ENCODE data around the gene NOP58. TPM values are rescaled to one million over a fixed set of nuclear protein-coding genes. Genes with fewer than 3 reads are reported as not detected.
"Not testable (repeated sequence)": the region's sequence is repeated elsewhere in the genome, so short reads cannot be mapped to it uniquely, and the experiment has no call there.

The NOP58 gene
- 137 TPM for polyA plus RNA-seq (ENCODE audit: insufficient read length)
- long read RNA-seq, donor 1, transcript NOP58-206 (4 exons, 599 nt), result major isoform, 8 of 53 reads
- long read RNA-seq, donor 1, partial matches to known transcripts, result 42 of 53 reads
- long read RNA-seq, donor 1, other reads (novel, unspliced or antisense), result 0 of 53 reads
- long read RNA-seq, donor 2, transcript NOP58-206 (4 exons, 599 nt), result major isoform, 9 of 91 reads
- long read RNA-seq, donor 2, partial matches to known transcripts, result 78 of 91 reads
- long read RNA-seq, donor 2, other reads (novel, unspliced or antisense), result 0 of 91 reads
- long read RNA-seq, donor 3, transcript NOP58-201 (15 exons, 2,046 nt), result minor isoform, 5 of 73 reads
- long read RNA-seq, donor 3, transcript NOP58-206 (4 exons, 599 nt), result major isoform, 9 of 73 reads
- long read RNA-seq, donor 3, partial matches to known transcripts, result 56 of 73 reads
- long read RNA-seq, donor 3, other reads (novel, unspliced or antisense), result 0 of 73 reads
- long read RNA-seq, donor 4, result 0 reads
- long read RNA-seq, donor 5, transcript NOP58-206 (4 exons, 599 nt), result minor isoform, 12 of 96 reads
- long read RNA-seq, donor 5, transcript NOP58-201 (15 exons, 2,046 nt), result major isoform, 16 of 96 reads
- long read RNA-seq, donor 5, partial matches to known transcripts, result 63 of 96 reads
- long read RNA-seq, donor 5, other reads (novel, unspliced or antisense), result 0 of 96 reads
- long read RNA-seq, donor 6, transcript NOP58-206 (4 exons, 599 nt), result major isoform, 7 of 42 reads
- long read RNA-seq, donor 6, partial matches to known transcripts, result 28 of 42 reads
- long read RNA-seq, donor 6, other reads (novel, unspliced or antisense), result 0 of 42 reads
- long read RNA-seq, donor 7, transcript NOP58-206 (4 exons, 599 nt), result major isoform, 21 of 107 reads
- long read RNA-seq, donor 7, partial matches to known transcripts, result 79 of 107 reads
- long read RNA-seq, donor 7, other reads (novel, unspliced or antisense), result 0 of 107 reads
- long read RNA-seq, donor 8, partial matches to known transcripts, result 11 of 15 reads
- long read RNA-seq, donor 8, other reads (novel, unspliced or antisense), result 0 of 15 reads

- DNase-seq, result peak; percentile 98
Measured at GRCh38 chr2:202265467-202266277, at the start of gene NOP58. Gene NOP58 (plus strand): TSS chr2:202265763. CDS start chr2:202265942, 179 bp downstream.

GRCh38 chr2:202221873-202222272, 43.7 kb upstream of the NOP58 start:
- no peak for DNase-seq

GRCh38 chr2:202237787-202238233, 27.8 kb upstream of the NOP58 start:
- DNase-seq, result peak; percentile 53

GRCh38 chr2:202238234-202239197, 27.0 kb upstream of the NOP58 start, which contains the start of gene SUMO1:
Gene SUMO1 (minus strand): TSS chr2:202238597. CDS start chr2:202238451, 146 bp downstream.
- peak; percentile 97 for DNase-seq

GRCh38 chr2:202247710-202248109, 17.9 kb upstream of the NOP58 start:
- not testable (repeated sequence) for DNase-seq

- no peak for DNase-seq
Measured at GRCh38 chr2:202249521-202250253, 15.9 kb upstream of the NOP58 start.

- no peak for DNase-seq
Measured at GRCh38 chr2:202251494-202251893, 14.1 kb upstream of the NOP58 start.

GRCh38 chr2:202261531-202261930, 4.0 kb upstream of the NOP58 start:
- DNase-seq, result no peak

GRCh38 chr2:202267495-202267894, 1.9 kb downstream of the NOP58 start:
- no peak for DNase-seq

GRCh38 chr2:202269585-202269984, 4.0 kb downstream of the NOP58 start:
- DNase-seq, result no peak

GRCh38 chr2:202270487-202270886, 4.9 kb downstream of the NOP58 start:
- DNase-seq, result no peak

GRCh38 chr2:202276078-202276720, 10.6 kb downstream of the NOP58 start:
- DNase-seq, result not testable (repeated sequence)

- DNase-seq, result no peak
Measured at GRCh38 chr2:202278036-202278760, 12.6 kb downstream of the NOP58 start.

GRCh38 chr2:202278944-202279343, 13.4 kb downstream of the NOP58 start:
- no peak for DNase-seq

- no peak for DNase-seq
Measured at GRCh38 chr2:202286595-202286994, 21.0 kb downstream of the NOP58 start.

- DNase-seq, result no peak
Measured at GRCh38 chr2:202289394-202290204, 24.0 kb downstream of the NOP58 start.

- no peak for DNase-seq
Measured at GRCh38 chr2:202290316-202290715, 24.8 kb downstream of the NOP58 start.

Measured in left kidney (tissue), 8 donors.